Fibroblast of skin of scalp (primary cell): ENCODE results near the gene TMEM175.
"Not testable (repeated sequence)": the region's sequence is repeated elsewhere in the genome, so short reads cannot be mapped to it uniquely, and the experiment has no call there.

ENCODE experiments used
- DNase-seq: peaks from one replicate; pipeline ENCODE4 v3.0.0-alpha.2; 2013

The TMEM175 gene

DNA sequence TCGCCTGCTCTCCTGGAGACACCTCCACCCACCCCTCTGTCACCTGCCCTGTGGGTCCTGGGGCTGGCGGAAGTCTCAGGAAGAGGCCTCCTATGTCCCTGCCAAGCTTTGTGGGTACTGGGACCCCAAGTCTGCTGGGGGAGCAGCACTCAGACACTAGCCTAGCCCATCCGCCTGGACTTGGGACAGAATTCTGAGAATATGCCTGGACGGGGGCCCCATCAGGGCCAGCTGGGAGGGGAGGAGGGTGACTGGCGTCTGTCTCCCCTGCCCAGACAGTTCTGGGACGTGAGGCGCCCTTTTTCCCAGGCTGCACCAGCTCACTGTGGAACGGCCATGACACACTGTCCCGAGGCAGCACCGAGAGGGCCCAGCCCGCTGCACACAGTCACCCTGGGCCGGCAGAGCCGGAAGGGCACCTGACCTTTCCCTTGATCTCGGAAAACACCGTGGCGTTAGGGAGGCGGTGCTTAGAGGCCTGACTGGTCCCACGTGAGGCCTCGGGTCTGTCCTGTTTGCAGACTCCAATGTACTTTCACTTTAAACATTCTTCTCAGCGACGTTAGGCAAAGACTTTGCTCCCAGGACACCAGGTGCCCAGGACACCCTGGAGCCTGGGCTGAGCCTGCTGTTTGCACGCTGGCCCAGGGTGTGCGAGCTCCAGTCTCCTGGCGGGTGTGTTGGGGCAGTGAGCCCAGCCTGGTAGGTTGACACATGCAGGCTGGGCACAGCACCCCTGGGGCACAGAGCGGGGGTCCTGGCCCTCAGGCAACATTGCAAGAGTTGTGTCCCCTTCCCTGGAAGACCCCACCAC lies 60.2 kb downstream of the TMEM175 start:
- DNase-seq, result no peak

DNA sequence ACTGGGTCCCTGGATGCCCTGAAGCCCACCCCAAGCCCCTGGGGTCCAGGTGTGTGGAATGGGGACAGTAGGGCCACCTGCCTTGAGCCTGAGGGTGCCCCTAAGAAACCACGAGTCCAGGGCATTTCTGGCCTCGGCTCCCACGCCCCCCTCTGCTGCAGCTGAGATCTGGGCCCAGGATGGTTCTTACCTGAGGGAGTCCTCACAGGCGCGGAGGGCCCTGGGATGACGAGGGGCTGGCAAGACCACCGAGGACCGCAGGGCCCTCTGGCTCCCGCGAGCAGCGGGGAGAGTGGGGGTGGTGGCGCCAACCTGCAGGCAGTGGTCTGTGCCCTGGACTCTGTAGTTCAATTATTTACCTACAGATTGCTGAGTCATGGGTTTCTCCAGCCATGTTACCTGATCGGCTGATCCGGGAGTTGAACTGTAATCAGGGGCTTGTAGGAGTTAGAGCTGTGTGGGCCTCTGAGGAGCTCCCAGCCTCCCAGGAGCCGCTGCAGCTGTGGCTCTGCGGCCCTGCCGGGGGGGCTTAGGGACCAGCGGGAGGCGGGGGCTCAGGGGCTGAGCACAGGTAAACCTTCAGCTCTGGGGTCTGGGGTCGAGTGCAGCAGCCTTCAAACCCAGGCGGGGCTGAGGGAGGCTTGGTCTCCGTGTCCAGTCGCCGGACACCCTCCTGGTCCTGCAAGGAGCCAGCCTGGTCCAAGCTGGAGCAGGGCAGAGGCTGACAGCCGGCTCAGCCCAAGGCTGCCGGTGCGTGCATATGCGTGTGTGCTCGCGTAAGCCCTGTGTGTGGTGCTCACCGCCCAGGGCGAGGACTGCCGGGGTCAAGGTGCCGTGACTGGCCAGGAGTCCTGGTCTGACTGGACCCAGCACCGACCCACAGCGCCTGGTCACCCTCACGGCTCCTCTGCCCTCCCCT lies 61.1 kb downstream of the TMEM175 start, which contains the start of gene SLC26A1:
Gene SLC26A1 (minus strand): TSS at position 294 of the 919 bp plus-strand sequence. CDS start 1,701 bp downstream, outside the sequence.
- no peak for DNase-seq

DNA sequence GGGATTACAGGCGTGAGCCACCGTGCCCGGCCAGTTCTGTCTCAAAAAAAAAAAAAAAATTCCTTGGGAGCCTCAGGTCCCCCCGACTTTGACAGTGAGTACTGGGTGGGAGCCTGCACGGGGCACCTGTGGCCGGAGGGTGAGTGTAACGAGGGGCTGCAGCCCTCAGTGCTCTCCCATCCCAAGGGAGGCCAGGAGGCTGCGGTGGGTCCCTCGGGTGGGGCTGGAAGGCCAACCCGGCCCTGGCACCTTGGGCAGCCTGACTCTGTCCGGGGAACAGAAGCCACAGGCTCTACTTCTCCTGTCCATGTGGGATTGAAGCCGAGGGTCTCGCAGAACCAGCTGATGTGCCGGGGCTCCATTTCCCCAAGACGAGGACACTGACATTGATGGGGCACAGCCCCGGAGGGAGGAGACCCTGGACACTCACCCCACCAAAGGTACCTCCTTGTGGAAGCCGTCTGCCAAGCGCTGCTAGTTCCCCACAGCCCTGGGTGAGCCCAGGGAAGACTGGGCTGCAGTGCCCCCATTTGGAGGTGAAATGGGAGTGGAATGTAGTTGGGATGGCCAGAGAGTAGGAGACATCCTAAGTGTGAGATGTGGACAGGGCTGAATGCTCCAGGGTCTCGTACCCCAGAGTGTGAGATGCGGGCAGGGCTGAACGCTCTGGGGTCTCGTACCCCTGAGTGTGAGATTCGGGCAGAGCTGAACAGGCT lies 63.2 kb downstream of the TMEM175 start:
- DNase-seq, result no peak

DNA sequence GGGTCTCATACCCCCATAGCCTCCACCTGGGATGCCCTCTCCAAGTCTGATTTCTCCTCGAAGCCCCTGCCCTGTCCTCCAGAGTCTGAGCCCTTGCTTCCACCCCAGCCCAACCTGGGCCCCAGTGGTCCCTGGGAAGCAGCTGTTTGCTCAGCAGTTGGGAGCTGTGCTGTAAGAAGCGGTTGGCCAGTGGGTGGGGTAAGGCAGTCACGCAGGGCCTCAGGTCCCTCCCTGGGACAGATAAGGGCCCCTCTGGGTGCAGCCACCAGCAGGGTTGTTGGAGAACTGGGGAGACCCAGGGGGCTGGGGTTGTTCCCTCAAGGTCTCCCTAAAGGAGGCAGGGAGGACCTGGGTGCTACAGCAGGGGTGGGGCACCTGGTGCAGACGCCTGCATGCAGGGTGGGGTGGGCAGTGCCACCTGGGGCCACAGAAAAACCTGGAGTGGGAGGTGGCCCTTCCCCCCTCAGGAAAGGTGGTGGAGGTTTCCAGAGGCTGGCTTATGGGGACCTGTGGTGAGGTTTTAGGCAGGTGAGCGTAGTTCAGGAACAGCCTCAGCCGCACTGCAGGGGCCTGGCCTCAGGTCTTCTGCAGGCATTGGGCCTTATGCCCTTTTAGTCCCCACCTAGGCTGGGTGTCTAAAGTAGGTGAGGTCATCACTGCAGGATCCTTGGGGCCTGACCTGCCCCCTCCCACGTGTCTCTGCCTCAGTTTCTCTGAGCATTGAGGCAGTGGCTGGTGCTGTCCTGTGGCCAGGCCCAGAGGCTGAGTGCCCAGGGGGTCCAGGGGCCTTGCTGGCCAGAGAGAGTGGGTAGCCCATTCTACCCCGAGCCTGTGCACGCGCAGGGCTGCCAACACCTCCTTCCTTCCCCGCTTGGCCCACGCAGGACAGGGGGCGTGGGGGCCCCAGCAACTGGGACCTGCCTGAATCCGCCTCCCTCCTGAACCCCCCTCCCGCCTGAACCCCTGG lies 64.1 kb downstream of the TMEM175 start:
- no peak for DNase-seq

DNA sequence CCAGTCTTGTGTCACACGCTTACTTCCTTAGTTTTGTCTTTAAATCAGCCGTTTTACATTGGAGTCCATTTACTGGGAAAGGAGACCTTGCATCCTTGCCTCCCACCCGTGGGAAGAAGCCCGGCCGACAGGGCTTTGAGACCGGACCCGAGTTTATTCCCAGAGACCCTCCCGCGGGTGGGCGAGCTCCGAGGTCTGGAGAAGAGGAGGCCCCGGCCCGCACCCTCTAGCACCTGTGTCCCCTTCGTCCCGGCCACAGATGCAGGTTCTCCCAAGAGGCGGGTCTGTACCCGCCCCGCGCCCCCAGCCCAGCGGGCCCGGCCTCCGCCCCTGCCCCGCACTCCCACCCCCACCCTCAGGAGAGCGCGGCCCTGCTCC lies 64.7 kb downstream of the TMEM175 start:
- no peak for DNase-seq

DNA sequence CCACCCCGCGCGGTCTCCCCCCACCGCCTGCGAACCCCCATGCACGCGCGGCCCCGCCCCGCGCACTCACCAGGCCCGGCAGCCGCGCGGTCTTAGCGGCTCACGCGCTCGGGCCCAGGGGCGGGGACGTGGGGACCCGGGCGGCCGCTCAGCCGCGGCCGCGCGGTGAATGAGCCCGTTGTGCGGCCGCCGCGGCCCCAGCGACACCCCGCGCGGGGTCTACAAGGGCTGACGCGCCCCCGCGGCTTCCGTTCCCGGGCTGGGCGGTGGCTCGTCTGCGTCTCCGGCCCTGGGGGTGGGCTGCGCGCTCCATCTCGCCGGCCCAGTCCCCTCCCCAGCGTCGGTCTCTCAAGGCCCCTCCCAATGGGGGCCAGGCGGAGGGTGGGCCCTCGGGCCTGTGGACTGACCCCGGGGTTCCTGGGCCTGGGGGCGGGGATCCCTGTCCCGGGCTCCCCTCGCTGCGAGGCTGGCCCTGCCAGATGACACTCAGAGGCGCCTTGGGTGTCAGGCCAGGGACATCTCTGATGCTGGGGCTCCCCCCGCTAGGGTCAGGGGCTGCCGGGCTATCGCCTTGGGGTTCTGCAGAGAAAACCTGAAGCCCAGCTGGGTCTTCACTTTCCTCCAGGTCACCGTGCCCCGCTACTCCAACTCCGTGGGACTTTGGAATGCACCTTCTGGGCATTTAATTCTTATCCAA lies 65.3 kb downstream of the TMEM175 start:
- DNase-seq, result no peak

DNA sequence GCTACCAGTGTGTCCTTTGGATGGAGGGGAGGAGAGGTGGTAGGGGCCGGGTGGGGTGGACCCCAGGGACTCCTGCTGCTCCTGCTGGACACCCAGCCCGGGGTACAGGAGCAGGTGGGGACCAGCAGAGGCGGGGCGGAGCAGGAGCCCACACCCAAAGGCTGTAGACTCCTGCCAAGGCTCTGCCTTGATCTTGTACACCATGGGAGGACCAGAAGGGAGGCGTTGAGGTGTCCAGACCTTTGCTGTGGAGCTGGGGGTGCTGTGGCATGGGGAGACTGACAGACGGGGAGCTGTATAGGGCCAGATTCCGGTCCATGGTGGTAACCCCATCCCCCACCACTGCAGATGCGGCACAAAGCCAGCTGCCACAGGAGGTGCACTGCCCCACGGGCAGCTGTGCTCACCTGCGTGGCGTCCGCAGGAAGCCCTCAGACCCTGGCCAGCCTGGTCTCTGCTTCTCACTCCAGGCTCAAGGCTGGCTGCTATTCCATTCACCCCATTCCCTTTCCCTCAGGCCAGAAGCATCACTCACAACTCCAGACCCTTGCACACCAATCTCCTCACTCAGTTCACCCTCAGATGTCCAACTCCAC lies 65.9 kb downstream of the TMEM175 start:
- no peak for DNase-seq

DNA sequence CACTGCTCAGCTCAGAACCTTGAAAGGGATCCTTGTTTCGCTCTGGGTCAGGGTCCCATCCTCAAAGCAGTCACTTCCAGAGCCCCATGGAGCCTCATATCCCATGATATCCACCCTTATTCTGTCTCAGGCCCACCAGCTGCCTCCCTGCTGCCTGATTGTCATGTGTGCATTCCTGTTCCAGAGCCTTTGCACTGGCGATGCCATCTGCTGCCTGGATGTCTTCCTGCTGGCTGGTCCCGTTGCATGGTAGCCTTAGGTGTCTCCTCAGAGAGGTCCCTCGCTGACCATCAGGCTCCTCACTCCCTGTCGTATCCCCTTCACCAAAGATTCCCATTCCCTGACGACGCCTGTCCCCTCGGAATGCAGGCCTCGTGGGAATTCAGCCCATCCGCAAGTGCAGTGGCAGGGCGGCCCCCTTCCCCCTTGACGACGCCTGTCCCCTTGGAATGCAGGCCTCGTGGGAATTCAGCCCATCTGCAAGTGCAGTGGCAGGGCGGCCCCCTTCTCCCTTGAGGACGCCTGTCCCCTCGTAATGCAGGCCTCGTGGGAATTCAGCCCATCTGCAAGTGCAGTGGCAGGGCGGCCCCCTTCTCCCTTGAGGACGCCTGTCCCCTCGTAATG lies 67.1 kb downstream of the TMEM175 start:
- not testable (repeated sequence) for DNase-seq

DNA sequence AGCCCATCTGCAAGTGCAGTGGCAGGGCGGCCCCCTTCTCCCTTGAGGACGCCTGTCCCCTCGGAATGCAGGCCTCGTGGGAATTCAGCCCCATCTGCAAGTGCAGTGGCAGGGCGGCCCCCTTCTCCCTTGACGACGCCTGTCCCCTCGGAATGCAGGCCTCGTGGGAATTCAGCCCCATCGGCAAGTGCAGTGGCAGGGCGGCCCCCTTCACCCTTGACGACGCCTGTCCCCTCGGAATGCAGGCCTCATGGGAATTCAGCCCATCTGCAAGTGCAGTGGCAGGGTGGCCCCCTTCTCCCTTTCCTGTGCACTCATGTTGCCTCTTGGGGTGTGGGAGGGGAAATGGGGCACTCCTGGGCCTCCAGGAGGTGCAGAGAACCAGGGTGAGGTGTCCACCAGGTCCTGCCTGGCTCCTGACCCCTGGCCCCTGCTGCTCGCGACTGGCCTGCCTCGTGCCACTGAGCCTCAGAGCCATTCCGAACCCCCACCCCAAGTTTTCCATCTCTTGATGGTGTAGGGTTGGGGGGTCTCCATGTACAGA lies 67.7 kb downstream of the TMEM175 start:
- DNase-seq, result no peak

DNA sequence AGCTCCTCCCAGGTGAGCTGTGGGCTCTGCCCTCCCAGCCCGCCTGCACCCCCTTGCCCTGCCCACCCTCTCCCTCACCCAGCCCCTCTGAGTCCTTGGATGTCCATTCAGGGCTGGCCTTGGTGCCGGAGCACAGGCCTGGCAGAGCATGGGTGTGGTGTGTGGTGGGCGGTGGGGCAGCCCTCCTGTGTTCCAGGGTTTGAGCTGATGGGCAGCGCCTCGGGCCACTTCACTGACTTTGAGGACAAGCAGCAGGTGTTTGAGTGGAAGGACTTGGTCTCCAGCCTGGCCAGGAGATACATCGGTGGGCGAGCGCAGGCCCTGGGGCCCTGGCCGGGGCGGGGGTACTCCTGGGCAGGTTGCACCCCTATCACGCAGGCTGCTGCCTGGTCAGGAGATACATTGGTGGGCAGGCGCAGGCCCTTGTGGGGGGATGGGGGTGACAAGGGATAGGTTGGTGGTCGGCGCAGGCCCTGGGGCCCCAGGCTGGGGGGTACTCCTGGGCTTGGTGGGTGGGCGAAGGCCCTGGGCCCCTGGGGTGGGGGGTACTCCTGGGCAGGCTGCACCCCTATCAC lies 68.5 kb downstream of the TMEM175 start:
- DNase-seq, result no peak

DNA sequence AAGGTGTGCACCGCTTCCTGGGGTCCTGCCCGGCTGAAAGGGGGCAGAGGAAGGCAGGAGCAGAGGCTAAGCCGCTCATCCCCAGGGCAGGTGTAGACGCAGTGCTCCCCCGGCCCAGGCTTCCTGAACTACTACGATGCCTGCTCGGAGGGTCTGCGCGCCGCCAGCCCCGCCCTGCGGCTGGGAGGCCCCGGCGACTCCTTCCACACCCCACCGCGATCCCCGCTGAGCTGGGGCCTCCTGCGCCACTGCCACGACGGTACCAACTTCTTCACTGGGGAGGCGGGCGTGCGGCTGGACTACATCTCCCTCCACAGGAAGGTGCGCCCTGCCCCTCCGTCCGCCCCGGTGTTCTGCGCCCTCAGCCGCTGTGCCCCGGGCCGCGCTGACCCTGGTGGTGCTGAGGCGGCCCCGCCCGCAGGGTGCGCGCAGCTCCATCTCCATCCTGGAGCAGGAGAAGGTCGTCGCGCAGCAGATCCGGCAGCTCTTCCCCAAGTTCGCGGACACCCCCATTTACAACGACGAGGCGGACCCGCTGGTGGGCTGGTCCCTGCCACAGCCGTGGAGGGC lies 69.4 kb downstream of the TMEM175 start:
- DNase-seq, result no peak

DNA sequence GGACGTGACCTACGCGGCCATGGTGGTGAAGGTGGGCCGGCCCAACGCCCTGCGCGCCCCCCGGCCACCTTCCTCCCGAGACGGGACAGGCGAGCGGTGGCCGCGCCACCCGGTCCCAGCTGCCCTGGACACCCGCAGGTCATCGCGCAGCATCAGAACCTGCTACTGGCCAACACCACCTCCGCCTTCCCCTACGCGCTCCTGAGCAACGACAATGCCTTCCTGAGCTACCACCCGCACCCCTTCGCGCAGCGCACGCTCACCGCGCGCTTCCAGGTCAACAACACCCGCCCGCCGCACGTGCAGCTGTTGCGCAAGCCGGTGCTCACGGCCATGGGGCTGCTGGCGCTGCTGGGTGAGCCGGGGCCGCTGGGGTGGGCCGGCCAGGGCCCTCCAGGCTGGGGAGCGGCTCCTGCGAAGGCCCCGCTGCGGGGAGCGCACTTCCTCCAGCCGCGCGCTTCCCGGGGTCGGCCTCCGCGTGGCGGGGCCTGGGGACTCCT lies 69.9 kb downstream of the TMEM175 start:
- DNase-seq, result no peak

DNA sequence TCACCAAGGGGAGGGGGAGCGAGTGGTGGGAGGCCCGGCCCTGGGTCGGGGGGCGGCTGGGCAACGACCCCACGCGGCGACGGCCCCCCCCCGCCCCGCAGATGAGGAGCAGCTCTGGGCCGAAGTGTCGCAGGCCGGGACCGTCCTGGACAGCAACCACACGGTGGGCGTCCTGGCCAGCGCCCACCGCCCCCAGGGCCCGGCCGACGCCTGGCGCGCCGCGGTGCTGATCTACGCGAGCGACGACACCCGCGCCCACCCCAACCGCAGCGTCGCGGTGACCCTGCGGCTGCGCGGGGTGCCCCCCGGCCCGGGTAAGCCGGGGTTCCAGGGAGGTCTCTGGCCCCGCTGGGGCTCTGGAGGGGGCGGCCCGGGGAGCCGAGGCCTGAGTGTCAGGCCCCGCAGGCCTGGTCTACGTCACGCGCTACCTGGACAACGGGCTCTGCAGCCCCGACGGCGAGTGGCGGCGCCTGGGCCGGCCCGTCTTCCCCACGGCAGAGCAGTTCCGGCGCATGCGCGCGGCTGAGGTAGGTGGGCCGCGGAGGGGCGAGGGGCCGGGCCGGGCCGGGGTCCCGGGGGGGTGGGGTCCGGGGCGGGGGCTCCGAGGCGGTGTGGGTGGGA lies 70.5 kb downstream of the TMEM175 start:
- no peak for DNase-seq

DNA sequence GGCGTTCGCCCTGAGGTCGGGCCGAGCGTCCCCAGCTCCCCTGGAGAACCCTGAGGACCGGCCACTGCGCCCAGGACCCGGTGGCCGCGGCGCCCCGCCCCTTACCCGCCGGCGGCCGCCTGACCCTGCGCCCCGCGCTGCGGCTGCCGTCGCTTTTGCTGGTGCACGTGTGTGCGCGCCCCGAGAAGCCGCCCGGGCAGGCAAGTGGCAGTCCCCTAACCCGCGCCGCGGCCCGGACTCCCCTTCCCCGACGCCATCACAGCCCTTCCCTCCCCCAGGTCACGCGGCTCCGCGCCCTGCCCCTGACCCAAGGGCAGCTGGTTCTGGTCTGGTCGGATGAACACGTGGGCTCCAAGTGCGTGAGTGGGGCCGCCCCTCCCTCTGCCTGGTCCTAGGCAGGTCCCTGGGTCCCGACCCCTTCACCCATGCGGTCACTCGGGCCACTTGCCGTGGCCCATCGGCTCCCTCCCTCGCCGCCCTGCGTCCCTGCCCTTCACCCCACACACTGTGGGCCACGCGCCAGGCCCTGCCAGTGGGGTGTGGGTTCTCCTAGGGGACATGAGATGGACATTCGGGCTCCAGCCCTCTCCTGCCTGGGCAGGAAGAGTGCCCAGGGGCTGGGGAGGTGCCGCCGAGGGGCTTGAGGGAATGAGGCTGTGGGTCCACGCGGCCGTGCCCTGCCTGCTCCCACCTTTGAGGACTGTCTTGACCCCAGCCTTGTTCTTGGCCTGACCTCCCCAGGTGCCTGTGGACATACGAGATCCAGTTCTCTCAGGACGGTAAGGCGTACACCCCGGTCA lies 71.2 kb downstream of the TMEM175 start:
- DNase-seq, result no peak

DNA sequence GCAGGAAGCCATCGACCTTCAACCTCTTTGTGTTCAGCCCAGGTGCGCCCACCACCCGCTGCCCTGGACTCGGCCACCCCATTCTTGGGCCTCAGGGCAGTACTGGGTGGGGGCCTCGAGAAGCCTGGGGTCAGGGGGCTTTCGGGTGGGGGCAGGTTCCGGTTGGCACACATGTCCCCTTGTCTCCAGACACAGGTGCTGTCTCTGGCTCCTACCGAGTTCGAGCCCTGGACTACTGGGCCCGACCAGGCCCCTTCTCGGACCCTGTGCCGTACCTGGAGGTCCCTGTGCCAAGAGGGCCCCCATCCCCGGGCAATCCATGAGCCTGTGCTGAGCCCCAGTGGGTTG lies 71.8 kb downstream of the TMEM175 start:
- DNase-seq, result no peak

DNA sequence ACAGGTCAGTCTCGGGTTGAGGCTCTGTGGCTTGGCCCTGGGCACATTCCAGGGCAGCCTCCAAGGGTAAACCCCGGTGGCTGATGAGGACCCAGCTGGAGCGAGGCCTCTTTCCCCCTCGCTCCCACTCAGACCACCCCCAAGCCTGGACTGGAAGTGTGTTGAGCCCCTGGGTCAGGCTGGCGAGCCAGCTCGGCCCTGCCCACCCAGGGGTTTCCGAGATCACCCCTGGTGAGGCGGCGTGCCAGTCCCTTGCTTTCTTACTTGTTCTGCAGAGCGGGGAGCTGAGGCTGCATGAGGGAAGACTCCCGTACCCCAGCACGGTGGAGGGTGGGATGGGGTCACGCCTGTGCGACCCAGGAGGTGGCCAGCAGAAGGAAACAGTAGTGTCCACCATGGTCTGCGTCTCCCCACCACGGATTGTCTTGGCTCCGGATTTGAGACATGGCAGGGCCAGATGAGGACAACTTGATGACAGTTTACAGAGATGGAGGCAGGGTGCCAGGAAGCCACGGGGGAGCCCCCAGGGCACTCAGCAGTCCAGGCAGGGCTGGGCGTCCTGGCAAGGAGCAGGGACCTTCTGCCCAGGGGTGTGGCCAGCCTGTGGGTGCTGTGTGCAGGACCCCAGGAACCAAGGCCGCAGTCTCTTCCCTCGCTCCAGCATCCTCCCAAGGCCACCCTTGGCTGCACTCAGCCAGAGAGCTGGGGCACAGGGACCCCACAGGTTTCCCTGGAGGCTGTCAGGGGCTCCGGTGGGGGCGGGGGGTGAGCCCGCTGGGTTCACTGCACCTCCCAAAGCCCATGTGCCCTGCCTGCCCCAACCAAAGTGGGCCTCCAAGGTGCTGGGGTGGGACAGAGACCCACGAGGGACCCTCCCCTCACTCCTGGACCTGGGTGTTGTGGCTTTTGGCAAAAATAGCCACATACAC lies 72.6 kb downstream of the TMEM175 start:
- DNase-seq, result no peak
